Ishikawa (cell line): ENCODE measurements around the gene FIGNL2.

Source experiments
- EGR1 ChIP-seq: IDR thresholded peaks from 2 replicates; pipeline ENCODE4 v1.6.1; 2012
- EP300 ChIP-seq: IDR thresholded peaks from 2 replicates; pipeline ENCODE4 v1.6.1; 2012; ENCODE audit warnings: borderline replicate concordance
- NFIC ChIP-seq: IDR thresholded peaks from 2 replicates; pipeline ENCODE4 v1.6.1; 2012
- TAF1 ChIP-seq: IDR thresholded peaks from 2 replicates; pipeline ENCODE4 v1.6.1; 2012; ENCODE audit warnings: low read depth, mild to moderate bottlenecking
- YY1 ChIP-seq: IDR thresholded peaks from 2 replicates; pipeline ENCODE4 v1.6.1; 2012; ENCODE audit warnings: low read depth
- TF ChIP-seq, protein P1 (sequence below): IDR thresholded peaks from 2 replicates; pipeline ENCODE4 v1.6.1; 2012
- TF ChIP-seq, protein P2 (sequence below): IDR thresholded peaks from 2 replicates; pipeline ENCODE4 v1.6.1; 2012; ENCODE audit warnings: low read depth, mild to moderate bottlenecking

DNA sequence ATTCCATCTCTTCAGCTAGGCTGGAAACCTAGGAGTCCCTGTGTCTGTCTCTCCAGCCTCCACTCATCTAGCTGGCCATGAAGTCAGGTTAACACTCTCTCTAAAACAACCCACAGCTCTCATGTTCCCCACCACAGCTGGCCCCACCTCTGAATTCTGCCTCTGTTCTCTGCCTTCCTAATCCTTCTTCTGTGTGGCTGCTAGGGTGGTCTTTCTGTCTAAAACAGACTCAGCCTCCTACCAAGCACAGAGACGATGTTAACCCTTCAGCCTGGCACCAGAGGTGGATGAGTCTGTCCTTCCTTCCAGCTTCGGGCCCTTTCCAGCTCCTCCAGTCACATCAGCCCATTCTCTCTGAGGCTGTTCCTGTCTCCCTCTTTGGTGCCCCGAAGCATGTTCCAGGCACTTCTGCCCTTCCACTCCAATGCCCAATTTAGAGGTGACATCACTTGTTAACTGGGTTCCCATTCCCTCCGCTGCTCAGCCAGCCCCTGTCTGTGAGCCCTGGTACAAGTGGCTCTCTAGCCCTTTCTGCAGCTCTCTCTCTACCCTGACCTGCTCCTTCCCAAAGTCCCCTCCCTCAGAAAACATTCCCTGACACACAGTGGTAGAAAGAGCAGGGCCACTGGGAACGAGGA, 9.1 kb downstream of the FIGNL2 start:
- no peak for TF ChIP-seq YY1
- TF ChIP-seq, protein P1, sequence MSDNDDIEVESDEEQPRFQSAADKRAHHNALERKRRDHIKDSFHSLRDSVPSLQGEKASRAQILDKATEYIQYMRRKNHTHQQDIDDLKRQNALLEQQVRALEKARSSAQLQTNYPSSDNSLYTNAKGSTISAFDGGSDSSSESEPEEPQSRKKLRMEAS = no peak
- TF ChIP-seq EP300 = no peak
- TF ChIP-seq, protein P2, sequence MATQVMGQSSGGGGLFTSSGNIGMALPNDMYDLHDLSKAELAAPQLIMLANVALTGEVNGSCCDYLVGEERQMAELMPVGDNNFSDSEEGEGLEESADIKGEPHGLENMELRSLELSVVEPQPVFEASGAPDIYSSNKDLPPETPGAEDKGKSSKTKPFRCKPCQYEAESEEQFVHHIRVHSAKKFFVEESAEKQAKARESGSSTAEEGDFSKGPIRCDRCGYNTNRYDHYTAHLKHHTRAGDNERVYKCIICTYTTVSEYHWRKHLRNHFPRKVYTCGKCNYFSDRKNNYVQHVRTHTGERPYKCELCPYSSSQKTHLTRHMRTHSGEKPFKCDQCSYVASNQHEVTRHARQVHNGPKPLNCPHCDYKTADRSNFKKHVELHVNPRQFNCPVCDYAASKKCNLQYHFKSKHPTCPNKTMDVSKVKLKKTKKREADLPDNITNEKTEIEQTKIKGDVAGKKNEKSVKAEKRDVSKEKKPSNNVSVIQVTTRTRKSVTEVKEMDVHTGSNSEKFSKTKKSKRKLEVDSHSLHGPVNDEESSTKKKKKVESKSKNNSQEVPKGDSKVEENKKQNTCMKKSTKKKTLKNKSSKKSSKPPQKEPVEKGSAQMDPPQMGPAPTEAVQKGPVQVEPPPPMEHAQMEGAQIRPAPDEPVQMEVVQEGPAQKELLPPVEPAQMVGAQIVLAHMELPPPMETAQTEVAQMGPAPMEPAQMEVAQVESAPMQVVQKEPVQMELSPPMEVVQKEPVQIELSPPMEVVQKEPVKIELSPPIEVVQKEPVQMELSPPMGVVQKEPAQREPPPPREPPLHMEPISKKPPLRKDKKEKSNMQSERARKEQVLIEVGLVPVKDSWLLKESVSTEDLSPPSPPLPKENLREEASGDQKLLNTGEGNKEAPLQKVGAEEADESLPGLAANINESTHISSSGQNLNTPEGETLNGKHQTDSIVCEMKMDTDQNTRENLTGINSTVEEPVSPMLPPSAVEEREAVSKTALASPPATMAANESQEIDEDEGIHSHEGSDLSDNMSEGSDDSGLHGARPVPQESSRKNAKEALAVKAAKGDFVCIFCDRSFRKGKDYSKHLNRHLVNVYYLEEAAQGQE = no peak
- TF ChIP-seq EGR1 = no peak
- TF ChIP-seq TAF1 = no peak
- TF ChIP-seq NFIC = no peak
